Measurements from ENCODE around the gene SART1.

GRCh38 chr11:65968600-65969482, 7.3 kb downstream of the SART1 start:
- TF ChIP-seq CTCF (conservative IDR thresholded peaks at IDR 0.05), result no peak
- no peak for TF ChIP-seq ZFX (IDR thresholded peaks at IDR 0.05)
